22Rv1 (cell line): Measurements from ENCODE around the gene SRD5A3.
"Not testable (repeated sequence)": the region's sequence is repeated elsewhere in the genome, so short reads cannot be mapped to it uniquely, and the experiment has no call there.

ENCODE experiments used
- H3K27ac ChIP-seq: fragments of 450-650 bp; 2 replicates; pipeline ENCODE4 v1.5.1; 2017
- CTCF ChIP-seq: fragments of 450-650 bp; IDR thresholded peaks from 2 replicates; pipeline ENCODE4 v1.5.1; 2017; ENCODE audit warnings: mild to moderate bottlenecking
- ZFX ChIP-seq: fragments of 450-650 bp; IDR thresholded peaks from 2 replicates; pipeline ENCODE4 v1.6.1; 2017; ENCODE audit warnings: antibody characterized with exemption, borderline replicate concordance

SRD5A3 gene

DNA sequence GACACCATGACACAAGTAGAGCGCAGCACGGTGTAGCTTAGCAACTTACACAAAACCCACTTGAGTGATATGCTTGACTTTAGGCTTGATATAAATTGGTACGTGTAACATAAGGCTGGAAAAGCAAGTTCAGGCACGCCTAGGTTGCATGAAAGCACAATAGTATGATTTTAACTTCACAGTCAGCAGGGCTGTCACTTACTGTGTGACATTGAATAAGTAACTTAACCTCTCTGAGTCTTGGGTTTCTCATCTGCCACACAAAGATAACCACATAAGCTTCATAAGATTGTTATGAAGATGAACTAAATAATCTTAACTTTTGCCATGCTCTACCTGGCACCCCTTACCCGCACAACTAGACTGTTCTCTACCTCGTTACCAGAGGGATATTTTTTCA, 9.5 kb downstream of the SRD5A3 start:
- no peak overlapping the region for H3K27ac ChIP-seq
- TF ChIP-seq ZFX (no peak), CTCF (no peak)

DNA sequence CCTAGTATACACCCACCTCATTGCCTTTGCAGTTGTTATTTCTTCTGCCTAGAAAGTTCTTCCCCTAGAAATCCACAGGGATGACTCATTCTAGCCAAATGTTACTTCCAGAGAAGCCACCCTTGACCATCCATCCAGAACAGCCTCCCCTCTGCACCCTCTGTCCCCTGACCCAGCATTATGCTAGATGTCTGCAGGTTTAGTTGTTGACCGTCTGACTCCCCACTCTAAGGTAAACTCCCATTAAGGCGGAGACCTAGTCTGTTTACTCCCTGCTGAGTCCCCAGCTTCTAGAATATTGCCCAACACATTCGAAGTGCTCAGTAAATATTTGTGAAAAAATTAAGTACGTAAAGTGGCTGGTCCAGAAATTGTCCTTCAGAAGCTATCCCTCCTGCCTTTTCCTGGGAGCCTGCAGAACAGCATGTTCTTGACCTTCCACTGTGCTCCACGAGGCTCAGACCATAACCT, 11.0 kb downstream of the SRD5A3 start:
- TF ChIP-seq CTCF (no peak), ZFX (no peak)
- no peak overlapping the region for H3K27ac ChIP-seq

DNA sequence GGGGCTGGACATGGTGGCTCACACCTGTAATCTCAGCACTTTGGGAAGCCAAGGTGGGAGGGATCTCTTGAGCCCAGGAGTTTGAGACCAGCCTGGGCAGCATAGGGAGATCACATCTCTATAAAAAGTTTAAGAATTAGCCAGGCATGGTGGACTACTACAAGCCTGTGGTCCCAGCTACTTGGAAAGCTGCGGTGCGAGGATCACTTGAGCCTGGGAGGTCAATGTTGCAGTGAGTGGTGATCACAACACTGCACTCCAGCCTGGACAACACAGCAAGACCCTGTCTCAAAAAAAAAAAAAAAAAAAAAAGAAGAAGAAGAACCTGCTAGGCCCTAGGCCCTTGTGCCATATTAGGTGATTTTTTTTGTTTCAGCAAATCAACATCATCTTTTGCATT, 12.2 kb downstream of the SRD5A3 start:
- peak overlapping the region; percentile 23; the same call in 1 of the 2 replicates for H3K27ac ChIP-seq
- TF ChIP-seq ZFX (no peak), CTCF (no peak)

DNA sequence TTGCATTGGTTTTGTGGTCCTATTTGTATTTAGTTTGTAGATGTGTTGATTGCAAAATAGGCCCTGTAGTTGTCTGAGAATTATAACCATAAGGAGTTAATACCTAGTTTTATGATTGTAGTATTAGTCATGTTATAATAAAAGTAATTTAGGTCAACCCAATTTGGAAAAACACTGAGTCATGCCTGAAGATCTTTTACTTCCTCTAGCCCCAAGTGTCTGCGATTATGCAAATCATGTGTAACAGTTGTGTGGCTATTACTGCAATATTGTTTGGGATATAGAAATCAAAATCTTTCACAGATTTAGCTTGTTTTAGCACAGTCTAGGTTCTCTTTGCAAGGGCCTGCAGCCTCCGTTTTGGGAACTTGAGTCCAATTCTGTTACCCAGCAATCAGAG, 12.6 kb downstream of the SRD5A3 start:
- TF ChIP-seq CTCF (no peak), ZFX (no peak)
- peak overlapping the region; percentile 23; the same call in 1 of the 2 replicates for H3K27ac ChIP-seq

DNA sequence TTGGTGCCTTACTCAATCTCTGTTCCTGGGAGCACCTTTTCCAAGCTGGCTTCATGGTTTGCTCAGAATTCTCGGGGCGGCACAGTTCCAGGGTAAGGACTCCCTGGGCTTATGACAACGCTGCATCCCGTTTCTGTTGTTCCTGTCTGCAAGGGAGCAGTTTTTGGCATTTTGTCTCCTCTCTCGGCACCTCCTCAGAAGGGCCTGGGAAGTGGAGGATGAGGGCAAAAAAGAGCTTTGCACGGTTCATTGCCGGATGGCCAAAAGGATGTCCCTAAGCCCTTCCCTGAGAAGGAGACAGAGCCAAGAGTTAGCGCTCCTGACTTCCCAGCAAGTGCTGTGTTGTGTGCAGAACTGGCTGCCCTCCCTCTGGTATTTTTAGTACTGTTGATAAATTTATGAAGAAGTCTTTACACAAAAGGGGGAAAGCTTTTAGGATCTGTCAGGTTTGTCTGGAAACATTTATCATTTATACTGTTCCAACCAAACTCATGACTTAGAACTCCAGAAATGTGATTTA, 13.4 kb downstream of the SRD5A3 start:
- TF ChIP-seq CTCF, result no peak
- TF ChIP-seq ZFX, result no peak
- peak overlapping the region; percentile 23; the same call in 1 of the 2 replicates for H3K27ac ChIP-seq

- not testable (repeated sequence) for H3K27ac ChIP-seq
These were observed 16.9 kb downstream of the SRD5A3 start for GRCh38 chr4:55362938-55363337.

GRCh38 chr4:55363691-55364351, 17.8 kb downstream of the SRD5A3 start:
- no peak overlapping the region for H3K27ac ChIP-seq
- TF ChIP-seq CTCF (no peak), ZFX (no peak)
